MM.1S (cell line): ENCODE results near the gene FLT1.

Experiments
- CTCF ChIP-seq: fragments of 300-600 bp; sonication (generic); IDR thresholded peaks from 2 replicates; pipeline ENCODE4 v1.5.1; 2016; ENCODE audit warnings: antibody characterized with exemption, low read length, mixed read lengths
- EZH2phosphoT487 ChIP-seq: fragments of 300-600 bp; sonication (generic); IDR thresholded peaks from 2 replicates; pipeline ENCODE4 v1.6.1; 2018; ENCODE audit warnings: antibody characterized with exemption, low read length

GRCh38 chr13:28328271-28328607 lies 166.7 kb downstream of the FLT1 start:
- no peak for TF ChIP-seq CTCF
- no peak for TF ChIP-seq EZH2phosphoT487
